Esophagus squamous epithelium (tissue), 5 donors: Measurements from ENCODE around the gene NELFCD. TPM values are rescaled to one million over a fixed set of nuclear protein-coding genes. Genes with fewer than 3 reads are reported as not detected.

Experiments
- DNase-seq: peaks from one replicate; lab custom pipeline; 2025; lab: John Stamatoyannopoulos, UW
- H3K27ac ChIP-seq, 4 donors: fragments of 200-600 bp; sonication (generic); one replicate each; pipeline ENCODE4 v1.5.1; 2016 to 2019; ENCODE audit warnings: mild to moderate bottlenecking in 1 of 4
- H3K27me3 ChIP-seq, 4 donors: fragments of 200-600 bp; sonication (generic); 1 replicate in 3 of 4; 2 replicates in 1 of 4; pipeline versions ENCODE4 v1.5.1 to v1.6.0; 2017 to 2021; ENCODE audit warnings: antibody characterized with exemption in 1 of 4
- H3K36me3 ChIP-seq, 3 donors: fragments of 200-600 bp; sonication (generic); one replicate each; pipeline ENCODE4 v1.5.1; 2016 to 2019
- H3K4me1 ChIP-seq, 3 donors: fragments of 200-600 bp; sonication (generic); one replicate each; pipeline ENCODE4 v1.5.1; 2017 to 2019
- H3K4me3 ChIP-seq, 4 donors: fragments of 200-600 bp; sonication (generic); 1 replicate in 3 of 4; 2 replicates in 1 of 4; pipeline ENCODE4 v1.5.1; 2016 to 2019; ENCODE audit warnings: mild to moderate bottlenecking in 2 of 4, moderate library complexity in 1 of 4
- H3K9me3 ChIP-seq, 3 donors: fragments of 200-600 bp; sonication (generic); one replicate each; pipeline ENCODE4 v1.5.1; 2016 to 2019
- POLR2A ChIP-seq, 4 donors: fragments of 450-650 bp; IDR thresholded peaks; one replicate each; pipeline ENCODE4 v1.6.1; 2017; ENCODE audit warnings: antibody characterized with exemption in 4 of 4, mild to moderate bottlenecking in 4 of 4, moderate library complexity in 3 of 4
- WGBS, 2 donors: methylation state at CpG; one replicate each; pipeline ENCODE4 v1.1.5; 2018; 5-methylcytosine and 5-hydroxymethylcytosine counted together
- intact Hi-C: fragments of 100-400 bp; cut with DNase I; formaldehyde crosslinking; loops from one replicate; pipeline ENCODE4 v1.15.0; 2022
- total RNA-seq, 4 donors: library from RNA; depleted of rRNA; stranded (reverse); fragments of >200 nt; gene quantifications; one replicate each; pipeline ENCODE4 v1.1.0, GENCODE V29; 2016
- TF ChIP-seq, protein P1 (sequence below), 6 experiments: fragments of 450-650 bp in 4 of 6; fragments of 200-600 bp in 2 of 6; sonication (generic) in 2 of 6; IDR thresholded peaks; one replicate each; pipeline ENCODE4 v1.5.1; 2016 to 2019; ENCODE audit warnings: antibody characterized with exemption in 6 of 6, mild to moderate bottlenecking in 4 of 6, moderate library complexity in 4 of 6
- donor health status: DM: yes; HTN: yes; CAD: no.

NELFCD gene
- total RNA-seq, 4 donors from 2014 or later = 40.5 to 64.3 (median 49.9) TPM

GRCh38 chr20:58973179-58973578 lies 7.9 kb upstream of the NELFCD start:
- H3K4me1 ChIP-seq = no peaks in the 10 kb centered on the region
- no peak for DNase-seq
- no peaks in the 10 kb centered on the region for H3K27me3 ChIP-seq
- peaks cover 0 to 5% (median 0%) of the 10 kb centered on the region in 3 donors for H3K9me3 ChIP-seq
- 80 to 82% methylated on average over 4 of the region's 4 CpGs for WGBS, 2 donors
- no peaks in the 10 kb centered on the region for H3K36me3 ChIP-seq
- H3K4me3 ChIP-seq = no peak overlapping the region
- no peak overlapping the region for H3K27ac ChIP-seq
- TF ChIP-seq POLR2A (IDR thresholded peaks at IDR 0.05) = no peak
- TF ChIP-seq, protein P1, sequence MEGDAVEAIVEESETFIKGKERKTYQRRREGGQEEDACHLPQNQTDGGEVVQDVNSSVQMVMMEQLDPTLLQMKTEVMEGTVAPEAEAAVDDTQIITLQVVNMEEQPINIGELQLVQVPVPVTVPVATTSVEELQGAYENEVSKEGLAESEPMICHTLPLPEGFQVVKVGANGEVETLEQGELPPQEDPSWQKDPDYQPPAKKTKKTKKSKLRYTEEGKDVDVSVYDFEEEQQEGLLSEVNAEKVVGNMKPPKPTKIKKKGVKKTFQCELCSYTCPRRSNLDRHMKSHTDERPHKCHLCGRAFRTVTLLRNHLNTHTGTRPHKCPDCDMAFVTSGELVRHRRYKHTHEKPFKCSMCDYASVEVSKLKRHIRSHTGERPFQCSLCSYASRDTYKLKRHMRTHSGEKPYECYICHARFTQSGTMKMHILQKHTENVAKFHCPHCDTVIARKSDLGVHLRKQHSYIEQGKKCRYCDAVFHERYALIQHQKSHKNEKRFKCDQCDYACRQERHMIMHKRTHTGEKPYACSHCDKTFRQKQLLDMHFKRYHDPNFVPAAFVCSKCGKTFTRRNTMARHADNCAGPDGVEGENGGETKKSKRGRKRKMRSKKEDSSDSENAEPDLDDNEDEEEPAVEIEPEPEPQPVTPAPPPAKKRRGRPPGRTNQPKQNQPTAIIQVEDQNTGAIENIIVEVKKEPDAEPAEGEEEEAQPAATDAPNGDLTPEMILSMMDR (IDR thresholded peaks at IDR 0.05) = no peak
- intact Hi-C loops = no loop called here

GRCh38 chr20:58973866-58974265 lies 7.2 kb upstream of the NELFCD start:
- no peaks in the 10 kb centered on the region for H3K27me3 ChIP-seq
- intact Hi-C loops = no loop called here
- DNase-seq = no peak
- peaks cover 0 to 5% (median 0%) of the 10 kb centered on the region in 3 donors for H3K9me3 ChIP-seq
- TF ChIP-seq, protein P1 (IDR thresholded peaks at IDR 0.05) = no peak
- TF ChIP-seq POLR2A (IDR thresholded peaks at IDR 0.05) = no peak
- H3K36me3 ChIP-seq = no peaks in the 10 kb centered on the region
- H3K27ac ChIP-seq = no peak overlapping the region
- WGBS, 2 donors = 69 to 78% methylated on average over 3 of the region's 3 CpGs
- no peaks in the 10 kb centered on the region for H3K4me1 ChIP-seq
- no peak overlapping the region for H3K4me3 ChIP-seq

DNA sequence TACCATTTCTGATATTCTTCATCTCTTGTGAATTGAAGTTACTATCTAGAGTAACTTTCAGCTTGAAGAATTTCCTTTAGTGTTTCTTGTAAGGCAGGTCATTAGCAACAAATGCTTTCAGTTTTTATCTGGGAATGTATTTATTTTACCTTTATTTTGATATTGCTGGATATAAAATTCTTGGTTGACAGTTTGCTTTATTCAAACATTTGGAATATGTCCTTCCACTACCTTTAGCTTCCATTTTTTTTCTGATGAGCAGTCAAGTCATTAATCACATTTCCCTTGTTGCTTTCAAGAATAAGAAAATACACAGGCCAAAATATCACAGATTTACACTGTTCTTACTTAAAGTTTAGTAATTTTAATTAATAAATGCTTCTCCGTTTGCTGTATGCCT lies 5.7 kb upstream of the NELFCD start:
- H3K4me3 ChIP-seq = no peak overlapping the region
- no peak overlapping the region for H3K27ac ChIP-seq
- peaks cover 0 to under 1% (median 0%) of the 10 kb centered on the region in 3 donors for H3K4me1 ChIP-seq
- TF ChIP-seq POLR2A (IDR thresholded peaks at IDR 0.05) = no peak
- TF ChIP-seq, protein P1 (IDR thresholded peaks at IDR 0.05) = no peak
- WGBS, 2 donors = 86 to 93% methylated on average over 1 of the region's 1 CpG
- intact Hi-C loops = no loop called here
- no peaks in the 10 kb centered on the region for H3K36me3 ChIP-seq
- no peaks in the 10 kb centered on the region for H3K27me3 ChIP-seq
- no peaks in the 10 kb centered on the region for H3K9me3 ChIP-seq
- no peak for DNase-seq

DNA sequence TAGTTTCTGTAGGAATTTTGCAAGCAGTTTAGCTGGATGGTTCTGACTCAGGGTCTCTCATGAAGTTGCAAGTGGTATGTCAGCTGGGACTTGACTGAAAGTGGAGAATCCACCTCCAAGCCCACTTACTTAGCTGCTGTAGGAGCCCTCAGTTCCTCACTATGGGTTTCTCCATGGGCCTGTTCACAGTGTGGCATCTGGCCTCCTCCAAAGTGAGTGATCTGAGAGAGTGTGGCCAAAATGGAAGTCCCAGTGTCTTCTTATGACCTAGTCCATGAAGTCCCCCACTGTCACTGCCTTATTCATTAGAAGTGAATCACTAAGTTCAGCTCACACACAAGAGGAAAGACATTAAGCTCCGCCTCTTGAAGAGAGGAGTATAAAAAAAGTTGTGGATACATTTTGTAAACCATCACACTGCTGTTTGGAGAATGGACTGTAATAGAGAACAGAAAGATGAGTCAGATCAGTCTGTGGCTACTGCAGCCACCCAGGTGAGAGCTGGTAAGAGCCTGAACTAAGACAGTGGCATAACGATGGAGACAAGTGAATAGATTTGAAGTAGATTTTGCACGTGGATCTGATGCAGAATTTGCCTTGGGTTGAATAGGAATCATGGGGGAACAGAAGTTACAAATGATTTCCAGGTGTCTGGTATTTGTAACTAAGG lies 4.9 kb upstream of the NELFCD start:
- 78 to 82% methylated on average over 3 of the region's 3 CpGs for WGBS, 2 donors
- intact Hi-C loops = no loop called here
- DNase-seq = no peak

More for the DNA sequence above, 4.9 kb upstream of the NELFCD start:
- TF ChIP-seq POLR2A (IDR thresholded peaks at IDR 0.05) = no peak
- TF ChIP-seq, protein P1 (IDR thresholded peaks at IDR 0.05) = no peak
- Histone ChIP-seq H3K27ac (no peak overlapping the region), H3K27me3 (no peaks in the 10 kb centered on the region), H3K9me3 (no peaks in the 10 kb centered on the region), H3K4me1 (peaks cover 0 to 5% (median 0%) of the 10 kb centered on the region in 3 donors), H3K4me3 (no peak overlapping the region), H3K36me3 (no peaks in the 10 kb centered on the region)
